HG02885 (cell line): Measurements from ENCODE around the gene HTR2A.
"Not testable (repeated sequence)": the region's sequence is repeated elsewhere in the genome, so short reads cannot be mapped to it uniquely, and the experiment has no call there.

Experiments used
- ATAC-seq: cut with Tn5 transposase; IDR thresholded peaks from one replicate; pipeline ENCODE4 v1.9.1; 2021; ENCODE audit warnings: mild to moderate bottlenecking; ENCODE audit not compliant: unreplicated experiment, poor library complexity

HTR2A gene

DNA sequence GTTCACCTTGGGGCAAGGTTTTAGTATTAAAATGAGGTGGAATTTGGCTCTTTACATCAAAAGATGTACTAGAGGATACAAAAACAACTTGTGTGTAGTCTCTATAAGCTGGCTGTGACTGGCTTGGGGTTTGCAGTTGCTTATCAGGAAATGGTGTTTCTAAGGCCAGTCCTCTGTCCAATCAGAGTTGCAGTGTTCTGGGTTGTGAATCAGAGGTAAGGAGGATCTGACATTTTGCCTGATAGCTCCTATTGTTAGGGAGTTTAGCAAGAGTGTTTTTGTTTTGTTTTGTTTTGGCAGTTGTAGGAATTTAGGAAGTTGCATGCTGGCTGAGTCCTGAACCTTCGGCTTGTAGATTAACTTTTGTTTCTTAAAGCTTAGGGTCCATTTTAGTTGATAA is 79.8 kb downstream of the HTR2A start:
- no peak for ATAC-seq

DNA sequence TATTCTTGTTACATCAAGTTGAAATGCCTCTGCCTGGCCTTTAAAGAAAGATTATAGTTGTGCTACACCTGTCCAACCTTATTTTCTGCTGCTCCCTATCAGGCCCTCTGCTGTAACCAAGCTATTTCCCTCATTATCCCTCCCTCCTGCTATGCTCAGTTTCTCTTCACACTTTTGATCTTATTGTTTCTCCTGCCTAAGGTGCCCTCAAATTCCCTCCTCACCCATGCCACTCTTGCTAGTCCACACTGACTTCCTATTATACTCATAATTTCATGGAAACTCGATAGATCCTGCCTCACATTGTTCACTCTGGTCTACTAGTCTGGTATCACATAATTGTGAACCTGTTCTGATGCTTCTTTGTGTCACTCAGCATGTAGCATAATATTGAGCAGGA is 80.5 kb downstream of the HTR2A start:
- ATAC-seq, result no peak

DNA sequence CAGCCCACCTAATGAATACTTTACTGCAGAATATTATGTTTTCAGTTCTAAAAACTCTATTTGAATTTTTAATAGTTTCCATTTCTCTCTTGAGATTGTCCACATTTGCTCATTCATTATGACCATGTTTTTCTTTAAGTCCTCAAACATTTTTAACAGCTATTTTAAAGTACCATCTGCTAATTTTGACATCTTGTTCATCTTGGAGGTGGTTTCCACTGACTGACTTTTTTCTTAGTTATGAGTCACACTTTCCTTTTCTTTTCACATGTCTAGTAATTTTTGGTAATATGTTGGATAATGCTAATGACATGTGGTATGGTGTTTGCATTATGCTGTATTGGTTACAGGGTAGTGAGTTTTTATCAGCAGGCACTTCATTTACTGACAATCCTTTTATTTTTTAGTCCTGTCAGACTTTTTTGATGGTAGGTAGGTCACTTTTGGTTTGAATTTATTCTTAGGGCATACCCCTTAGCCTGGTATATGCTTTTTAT is 84.5 kb downstream of the HTR2A start:
- no peak for ATAC-seq

DNA sequence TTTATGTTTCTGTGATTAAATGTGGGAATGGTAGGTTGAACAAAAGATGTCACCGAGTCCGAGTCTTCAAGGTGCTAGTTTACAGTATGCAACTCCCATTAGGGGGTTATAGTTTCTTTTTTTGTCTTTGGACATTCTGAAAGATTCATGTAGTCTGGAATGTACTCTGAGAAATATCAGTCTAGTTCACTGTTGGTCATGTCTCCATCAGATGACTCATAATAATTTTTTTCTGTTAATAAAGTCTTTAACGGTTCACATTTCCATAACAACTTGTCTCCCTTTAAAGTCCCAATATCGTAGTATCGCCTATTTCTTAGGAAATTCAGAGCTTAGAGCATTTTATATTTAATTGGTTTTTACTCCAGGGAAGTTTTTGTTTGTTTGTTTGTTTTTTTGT is 86.4 kb downstream of the HTR2A start:
- ATAC-seq, result no peak

DNA sequence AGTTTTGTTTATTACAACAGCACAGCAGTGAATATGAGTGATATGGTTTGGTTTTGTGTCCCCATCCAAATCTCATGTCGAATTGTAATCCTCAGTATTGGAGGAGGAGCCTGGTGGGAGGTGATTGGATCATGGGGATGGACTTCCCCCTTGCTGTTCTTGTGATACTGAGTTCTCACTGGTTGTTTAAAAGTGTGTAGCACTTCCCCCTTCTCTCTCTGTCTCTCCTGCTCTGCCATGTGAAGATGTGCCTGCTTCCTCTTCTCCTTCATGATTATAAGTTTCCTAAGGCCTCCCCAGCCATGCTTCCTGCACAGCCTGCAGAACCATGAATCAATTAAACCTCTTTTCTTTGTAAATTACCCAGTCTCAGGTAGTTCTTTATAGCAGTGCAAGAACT is 91.9 kb downstream of the HTR2A start:
- ATAC-seq, result not testable (repeated sequence)

DNA sequence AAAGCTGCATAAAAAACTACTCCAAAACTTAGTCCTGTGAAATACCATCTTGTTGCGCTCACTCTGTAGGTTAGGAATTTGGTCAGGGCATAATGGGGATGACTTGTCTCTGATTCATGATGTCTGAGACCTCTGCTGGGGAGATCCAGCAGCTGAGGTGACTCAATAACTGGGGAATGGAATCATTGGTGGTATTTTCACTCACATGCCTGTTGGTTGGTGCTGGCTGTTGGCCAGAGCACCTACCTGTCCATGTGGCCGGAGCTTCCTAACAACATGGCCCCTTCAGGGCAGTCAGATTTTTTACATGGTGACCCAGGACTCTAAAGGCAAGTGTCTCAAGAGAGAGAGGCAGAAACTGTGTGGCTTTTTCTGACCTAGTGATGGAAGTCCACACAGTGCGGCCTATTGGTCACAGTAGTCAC is 92.5 kb downstream of the HTR2A start:
- ATAC-seq, result no peak

DNA sequence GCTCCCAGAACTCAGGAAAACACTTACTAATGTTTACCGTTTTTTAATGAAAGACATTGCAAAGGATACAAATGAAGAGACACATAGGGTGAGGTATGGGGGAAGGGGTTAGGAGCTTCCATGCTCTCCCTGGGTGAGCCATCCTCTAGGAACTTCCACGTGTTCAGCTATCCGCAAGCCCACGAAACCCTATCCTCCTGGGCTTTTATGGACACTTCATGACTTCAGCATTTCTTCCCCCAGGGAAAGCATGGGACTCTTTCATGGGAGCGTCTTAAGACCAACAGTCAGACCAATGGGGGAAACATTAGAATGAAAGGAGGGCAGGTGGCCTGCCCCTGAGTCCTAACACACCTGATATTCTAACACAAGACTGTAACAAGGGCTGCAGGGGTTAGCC is 93.3 kb downstream of the HTR2A start:
- no peak for ATAC-seq

DNA sequence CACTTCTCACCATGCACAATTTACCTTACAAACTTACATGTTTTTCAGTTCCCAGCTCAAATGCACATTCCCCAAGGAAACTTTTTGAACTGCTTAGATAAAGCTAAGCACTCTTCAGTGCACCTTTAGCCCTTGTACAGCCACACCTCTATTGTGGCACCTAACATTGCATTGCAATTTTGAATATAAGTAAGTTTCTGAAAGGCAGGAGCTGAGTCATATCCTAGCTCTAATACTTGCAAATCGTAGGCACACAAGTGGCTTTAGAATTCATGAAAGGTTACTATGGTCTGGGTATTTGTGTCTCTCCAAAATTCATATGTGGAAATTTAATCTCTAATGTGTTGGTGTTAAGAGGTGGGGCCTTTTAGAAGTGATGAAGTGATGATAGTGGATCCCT is 95.0 kb downstream of the HTR2A start:
- ATAC-seq, result no peak

DNA sequence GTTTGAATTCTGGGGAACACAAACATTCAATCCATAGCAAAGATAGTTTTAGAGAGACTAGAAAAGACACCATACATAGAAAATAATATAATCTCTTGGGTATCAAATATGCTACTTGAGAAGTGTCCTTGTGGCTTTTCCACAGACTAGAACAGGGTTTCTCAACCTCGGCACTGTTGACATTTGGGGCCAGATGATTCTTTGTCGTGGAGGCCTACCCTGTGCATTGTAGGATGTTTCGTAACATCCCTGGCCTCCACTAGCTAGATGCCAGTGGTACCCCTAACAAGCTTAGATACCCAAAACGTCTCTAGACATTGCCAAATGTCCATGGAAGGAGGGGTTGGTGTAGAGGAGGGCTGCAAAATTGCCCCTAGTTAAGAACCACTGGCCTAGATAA is 97.7 kb downstream of the HTR2A start:
- no peak for ATAC-seq

DNA sequence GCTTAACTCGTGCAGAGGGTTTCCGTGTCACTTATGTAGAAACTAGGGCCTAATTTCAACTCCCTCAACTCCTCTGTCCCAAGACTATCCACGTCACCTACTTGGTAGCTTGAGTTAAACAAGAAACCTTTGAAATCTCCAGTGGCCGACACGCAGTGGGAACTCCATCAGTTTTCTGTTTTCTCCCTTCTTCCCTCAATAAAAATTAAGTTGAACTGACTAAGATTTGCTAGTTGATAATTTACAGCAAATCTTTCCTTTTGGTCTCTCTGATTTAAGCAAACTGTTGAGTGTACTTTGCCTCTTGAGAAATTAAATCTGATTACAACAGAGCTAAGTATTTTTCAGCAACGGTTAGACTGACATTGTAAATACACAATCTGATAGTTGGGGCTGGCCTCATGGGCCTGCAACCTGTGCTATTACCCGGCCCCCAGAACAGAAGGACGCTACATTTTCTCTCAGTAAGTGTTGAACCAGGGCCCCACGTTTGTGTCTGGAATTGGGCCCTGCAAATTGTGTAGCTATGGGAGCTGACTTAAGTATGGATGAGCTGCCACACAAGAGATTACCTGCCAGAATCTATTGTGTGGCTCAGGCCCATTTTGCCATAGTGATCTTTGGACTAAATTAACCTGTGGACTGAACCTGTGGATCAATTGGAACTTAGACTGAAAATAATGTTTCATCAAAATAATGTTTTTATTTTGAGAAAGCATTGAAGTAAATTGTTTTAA is 99.2 kb downstream of the HTR2A start:
- ATAC-seq, result no peak

DNA sequence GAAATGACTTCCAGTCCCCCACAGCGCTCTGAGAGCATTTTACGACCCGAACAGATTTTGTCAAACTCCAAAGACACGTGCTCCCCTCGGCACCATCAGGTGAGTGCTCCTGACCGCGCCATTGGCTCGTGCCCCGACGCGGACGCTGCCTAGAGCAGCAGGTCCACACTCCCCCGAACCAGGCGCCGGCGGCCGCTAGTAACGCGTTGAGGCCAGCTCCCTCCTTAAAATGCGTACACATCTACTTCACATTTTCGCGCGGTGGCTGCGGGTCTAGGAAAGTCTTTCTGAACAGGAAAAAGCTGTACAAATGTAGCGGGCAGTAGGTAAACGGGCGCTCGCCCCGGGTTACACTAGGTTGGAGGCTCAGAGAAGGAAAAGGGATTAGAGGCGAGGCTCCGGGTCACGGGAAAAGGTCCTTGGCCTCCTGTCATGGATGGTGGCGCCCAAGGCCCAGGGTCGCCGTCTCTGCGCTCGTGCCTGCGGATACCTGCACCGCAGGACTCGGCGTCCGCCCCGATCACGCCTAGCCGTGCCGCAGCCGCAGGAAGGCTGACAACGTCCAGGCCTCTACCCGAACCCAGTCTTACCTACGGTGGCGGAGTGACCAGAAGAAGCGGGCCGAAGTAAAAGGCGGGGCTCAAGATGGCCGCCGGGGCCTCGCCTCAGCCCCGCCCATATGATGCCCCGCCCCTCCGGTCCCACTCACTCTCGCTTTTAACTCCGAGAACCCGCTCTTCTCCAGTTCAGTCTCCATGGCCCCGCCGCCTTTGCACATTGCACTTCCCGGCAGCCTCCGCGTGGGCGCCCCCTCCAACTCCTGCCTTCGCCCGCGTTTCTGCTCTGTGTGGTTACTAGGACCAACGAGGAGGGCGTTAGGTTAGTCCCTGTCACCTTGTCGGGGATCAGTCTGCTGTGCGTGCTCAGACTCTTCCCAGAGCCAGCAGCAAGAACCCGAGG is 100.1 kb downstream of the HTR2A start, which contains the start of gene ESD:
TSS of gene ESD (minus strand) at position 647 of the 960 bp plus-strand sequence. CDS start 5,748 bp downstream, outside the sequence.
- peak; percentile 93 for ATAC-seq

DNA sequence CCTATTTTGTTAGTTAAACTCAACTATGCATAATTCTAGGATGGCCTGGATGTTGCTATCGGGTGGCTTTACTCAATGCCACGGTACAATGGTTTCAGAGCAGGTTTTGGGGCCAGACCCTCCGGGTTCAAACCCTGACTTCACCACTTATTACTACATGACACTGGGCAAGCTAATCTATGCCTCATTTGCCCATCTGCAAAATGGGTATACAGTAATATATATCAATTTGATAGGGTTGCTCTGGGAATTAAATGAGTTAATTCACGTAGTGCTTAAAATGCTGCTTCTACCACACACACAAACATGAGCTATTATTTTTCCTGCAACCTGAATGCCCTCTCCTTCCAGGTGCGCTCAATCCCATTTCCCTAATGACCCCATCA is 100.7 kb downstream of the HTR2A start:
- no peak for ATAC-seq

DNA sequence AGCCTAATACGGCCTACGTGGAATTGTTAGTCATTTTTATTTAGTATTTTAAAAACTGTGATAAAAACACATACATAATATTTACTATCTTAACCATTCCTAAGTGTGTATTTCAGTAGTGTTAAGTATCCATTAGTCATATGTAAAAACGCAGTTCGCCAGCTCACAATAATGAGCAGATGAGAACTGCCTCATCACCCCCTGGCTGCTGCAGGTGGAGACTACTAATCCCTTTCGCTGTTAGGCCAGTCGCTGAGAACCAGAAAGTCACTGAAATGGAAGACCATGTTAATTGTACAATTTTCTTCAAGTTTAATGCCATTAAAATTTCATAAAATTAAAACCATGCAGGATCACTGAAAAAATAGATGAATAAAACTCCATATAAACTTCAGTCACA is 101.5 kb downstream of the HTR2A start:
- no peak for ATAC-seq

DNA sequence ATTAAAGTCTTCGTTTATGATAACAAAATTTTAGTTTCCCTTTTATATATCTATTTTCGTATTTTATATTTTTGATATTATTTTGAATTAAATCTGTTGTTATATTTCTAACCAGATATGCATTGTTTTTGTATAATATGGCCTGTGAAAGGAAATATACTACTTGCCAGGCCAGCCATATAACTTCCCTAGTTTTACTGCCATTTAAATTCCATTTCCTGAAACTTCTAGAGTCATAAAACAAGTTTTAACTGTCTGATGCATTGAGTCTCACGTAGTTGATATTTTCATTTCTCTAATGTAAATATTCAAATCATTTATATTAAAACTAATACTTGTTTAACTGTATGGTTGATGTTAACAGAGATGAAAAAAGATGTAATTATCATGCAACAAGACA is 113.3 kb downstream of the HTR2A start:
- no peak for ATAC-seq

DNA sequence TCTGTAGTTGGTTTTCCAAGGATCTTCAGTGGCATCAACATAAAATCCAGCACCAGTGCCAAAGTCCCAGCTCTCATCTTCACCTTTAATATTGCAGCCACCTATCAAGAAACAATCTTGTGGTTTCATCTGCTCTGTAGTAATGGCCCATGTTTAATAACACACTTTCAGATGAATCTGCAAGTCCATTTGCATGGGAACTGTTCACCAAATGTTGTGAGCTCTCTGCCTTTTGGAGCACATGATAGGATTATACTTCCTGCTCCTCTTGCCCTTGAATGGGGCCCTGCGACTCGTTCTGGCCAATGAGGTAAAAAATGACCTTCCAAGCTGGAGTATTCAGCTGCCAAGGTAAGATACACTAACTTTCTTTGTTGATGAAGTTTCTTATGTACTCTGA is 114.2 kb downstream of the HTR2A start:
- no peak for ATAC-seq

DNA sequence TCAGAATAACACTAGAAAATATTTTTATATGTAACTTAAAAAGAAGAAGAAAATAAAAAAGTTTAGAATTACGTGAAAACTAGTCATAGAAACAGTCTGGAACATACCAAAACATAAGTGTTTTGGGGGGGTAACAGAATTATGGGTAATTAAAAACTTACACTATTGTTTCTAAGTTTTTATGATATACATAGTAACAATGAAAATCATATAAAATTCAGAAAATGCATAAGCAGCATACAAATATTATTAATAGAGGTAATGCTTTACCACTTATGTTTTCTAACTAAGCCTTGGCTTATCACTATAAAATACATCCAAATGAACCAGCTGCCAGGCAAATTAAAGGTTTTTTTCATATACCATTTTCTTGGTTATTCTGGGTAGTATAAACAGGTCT is 114.8 kb downstream of the HTR2A start:
- no peak for ATAC-seq
